Measurements from ENCODE around the gene GPR137.
"Not testable (repeated sequence)": the region's sequence is repeated elsewhere in the genome, so short reads cannot be mapped to it uniquely, and the experiment has no call there.

GPR137 gene

GRCh38 chr11:64244966-64245365 lies 40.7 kb upstream of the GPR137 start:
- no peak for TF ChIP-seq CTCF (IDR thresholded peaks at IDR 0.05)
- Histone ChIP-seq H3K36me3 (no peaks in the 10 kb centered on the region), H3K4me3 (ENCODE audit: low read depth in 1 of 2, low read length in 1 of 2) (no peak overlapping the region), H3K27ac (no peak overlapping the region), H3K9me3 (no peaks in the 10 kb centered on the region), H3K4me1 (ENCODE audit: control insufficient read depth in 1 of 2, insufficient read depth in 1 of 2, low read depth in 1 of 2, low read length in 1 of 2) (peaks cover 48 to 60% of the 10 kb centered on the region in 2 experiments), H3K27me3 (peaks cover 10% of the 10 kb centered on the region)

DNA sequence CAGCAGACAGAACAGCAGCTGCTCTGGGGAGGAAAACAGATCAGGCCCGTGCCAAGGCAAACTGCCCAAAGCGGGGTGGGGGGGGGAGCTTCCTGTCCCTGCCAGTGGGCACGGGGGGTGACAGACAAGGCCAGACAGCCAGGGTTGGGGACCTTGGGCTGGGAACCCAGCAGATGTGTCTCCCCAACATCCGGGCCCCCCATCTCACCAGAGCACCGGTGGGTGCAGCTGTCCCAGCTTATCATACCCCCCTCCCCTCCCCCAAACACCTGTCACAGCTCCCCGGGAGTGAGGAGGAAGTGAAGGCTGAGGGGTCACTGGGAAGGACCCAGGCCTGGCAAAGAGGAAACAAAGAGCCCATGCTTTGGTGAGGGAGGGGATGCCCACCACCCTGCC lies 40.2 kb upstream of the GPR137 start:
- Histone ChIP-seq H3K27me3 (peaks cover 11% of the 10 kb centered on the region), H3K4me1 (ENCODE audit: control insufficient read depth in 1 of 2, insufficient read depth in 1 of 2, low read depth in 1 of 2, low read length in 1 of 2) (peaks cover 44 to 58% of the 10 kb centered on the region in 2 experiments), H3K36me3 (no peaks in the 10 kb centered on the region), H3K27ac (peak overlapping the region; percentile 13), H3K9me3 (no peaks in the 10 kb centered on the region), H3K4me3 (ENCODE audit: low read depth in 1 of 2, low read length in 1 of 2) (peak overlapping the region; percentile 55 to 85)
- TF ChIP-seq CTCF (IDR thresholded peaks at IDR 0.05): no peak

GRCh38 chr11:64245797-64246620 lies 39.6 kb upstream of the GPR137 start:
- peak overlapping the region; percentile 55 to 85 for H3K4me3 ChIP-seq (ENCODE audit: low read depth in 1 of 2, low read length in 1 of 2)
- H3K27me3 ChIP-seq: peaks cover 16% of the 10 kb centered on the region
- peak overlapping the region; percentile 13 for H3K27ac ChIP-seq
- H3K9me3 ChIP-seq: no peaks in the 10 kb centered on the region
- peaks cover 47 to 58% of the 10 kb centered on the region in 2 experiments for H3K4me1 ChIP-seq (ENCODE audit: control insufficient read depth in 1 of 2, insufficient read depth in 1 of 2, low read depth in 1 of 2, low read length in 1 of 2)
- no peaks in the 10 kb centered on the region for H3K36me3 ChIP-seq
- no peak for TF ChIP-seq CTCF (IDR thresholded peaks at IDR 0.05)

GRCh38 chr11:64246621-64246870 lies 39.1 kb upstream of the GPR137 start:
- peaks cover 16% of the 10 kb centered on the region for H3K27me3 ChIP-seq
- H3K9me3 ChIP-seq, H3K27ac ChIP-seq, H3K36me3 ChIP-seq: not testable (repeated sequence)
- peak overlapping the region; percentile 76 to 85 for H3K4me3 ChIP-seq (ENCODE audit: low read depth in 1 of 2, low read length in 1 of 2)
- H3K4me1 ChIP-seq (ENCODE audit: control insufficient read depth in 1 of 2, insufficient read depth in 1 of 2, low read depth in 1 of 2, low read length in 1 of 2): peaks cover 48 to 57% of the 10 kb centered on the region in 2 experiments

GRCh38 chr11:64246871-64247728 lies 38.5 kb upstream of the GPR137 start, which contains the start of gene PPP1R14B:
Gene PPP1R14B, minus strand, starts transcription at chr11:64246943. Its CDS starts 270 bp downstream, at chr11:64246673.
- H3K9me3 ChIP-seq: no peaks in the 10 kb centered on the region
- peak; percentile 41 for TF ChIP-seq CTCF (IDR thresholded peaks at IDR 0.05)
- H3K4me3 ChIP-seq (ENCODE audit: low read depth in 1 of 2, low read length in 1 of 2): peak within 1 kb of the TSS; percentile 76 to 85
- peak within 1 kb of the TSS; percentile 59 for H3K27ac ChIP-seq
- peaks cover 50 to 57% of the 10 kb centered on the region in 2 experiments for H3K4me1 ChIP-seq (ENCODE audit: control insufficient read depth in 1 of 2, insufficient read depth in 1 of 2, low read depth in 1 of 2, low read length in 1 of 2)
- H3K36me3 ChIP-seq: no peaks in the 10 kb centered on the region
- peaks cover 16% of the 10 kb centered on the region for H3K27me3 ChIP-seq
